Spinal cord (tissue), 10 donors: ENCODE measurements around the gene C11orf58. TPM values are rescaled to one million over a fixed set of nuclear protein-coding genes. Genes with fewer than 3 reads are reported as not detected.
A peak's percentile ranks its signal among the peaks of the same experiment; 100 is the strongest.

ENCODE experiments used
- DNase-seq, 6 donors: peaks; one replicate each; pipeline versions ENCODE4 v3.0.0 to v3.0.0-alpha.2; 2013 to 2015; ENCODE audit warnings: low spot score in 6 of 6, low read depth in 4 of 6
- H3K27ac ChIP-seq: one replicate; pipeline ENCODE4 v1.5.1; 2013; ENCODE audit warnings: low read depth, low read length, control low read depth
- H3K27me3 ChIP-seq: one replicate; pipeline ENCODE4 v1.6.1; 2013; ENCODE audit warnings: low read length; ENCODE audit not compliant: control insufficient read depth, insufficient read depth
- H3K36me3 ChIP-seq: one replicate; pipeline ENCODE4 v1.6.1; 2013; ENCODE audit warnings: low read length; ENCODE audit not compliant: control insufficient read depth, insufficient read depth
- H3K4me1 ChIP-seq: one replicate; pipeline ENCODE4 v1.6.1; 2013; ENCODE audit warnings: low read length; ENCODE audit not compliant: control insufficient read depth, insufficient read depth
- H3K4me3 ChIP-seq: one replicate; pipeline ENCODE4 v1.5.1; 2013; ENCODE audit warnings: low read depth, low read length, control low read depth
- H3K9me3 ChIP-seq: one replicate; pipeline ENCODE4 v1.6.1; 2013; ENCODE audit warnings: low read length; ENCODE audit not compliant: control insufficient read depth, insufficient read depth
- WGBS: methylation state at CpG from one replicate; pipeline ENCODE4 v1.1.5; 2013; ENCODE audit warnings: missing lambda C conversion rate; ENCODE audit not compliant: insufficient coverage; 5-methylcytosine and 5-hydroxymethylcytosine counted together
- polyA plus RNA-seq, 2 donors: library from polyadenylated mRNA; unstranded; fragments of 120-200 nt; gene quantifications; one replicate each; pipeline ENCODE4 v1.2.1, GENCODE V29; 2013; ENCODE audit not compliant: insufficient read length in 2 of 2
- total RNA-seq, 2 donors: library from RNA; depleted of rRNA in 1 of 2; stranded (reverse); fragments of 120-200 nt in 1 of 2; fragments of >200 nt in 1 of 2; gene quantifications; one replicate each; pipeline versions ENCODE4 v1.2.3 to v1.2.4, GENCODE V29; 2013 to 2014
- donor health status: healthy.

C11orf58 gene
- total and polyA plus RNA-seq, 4 donors = 183 to 266 (median 230) TPM

DNA sequence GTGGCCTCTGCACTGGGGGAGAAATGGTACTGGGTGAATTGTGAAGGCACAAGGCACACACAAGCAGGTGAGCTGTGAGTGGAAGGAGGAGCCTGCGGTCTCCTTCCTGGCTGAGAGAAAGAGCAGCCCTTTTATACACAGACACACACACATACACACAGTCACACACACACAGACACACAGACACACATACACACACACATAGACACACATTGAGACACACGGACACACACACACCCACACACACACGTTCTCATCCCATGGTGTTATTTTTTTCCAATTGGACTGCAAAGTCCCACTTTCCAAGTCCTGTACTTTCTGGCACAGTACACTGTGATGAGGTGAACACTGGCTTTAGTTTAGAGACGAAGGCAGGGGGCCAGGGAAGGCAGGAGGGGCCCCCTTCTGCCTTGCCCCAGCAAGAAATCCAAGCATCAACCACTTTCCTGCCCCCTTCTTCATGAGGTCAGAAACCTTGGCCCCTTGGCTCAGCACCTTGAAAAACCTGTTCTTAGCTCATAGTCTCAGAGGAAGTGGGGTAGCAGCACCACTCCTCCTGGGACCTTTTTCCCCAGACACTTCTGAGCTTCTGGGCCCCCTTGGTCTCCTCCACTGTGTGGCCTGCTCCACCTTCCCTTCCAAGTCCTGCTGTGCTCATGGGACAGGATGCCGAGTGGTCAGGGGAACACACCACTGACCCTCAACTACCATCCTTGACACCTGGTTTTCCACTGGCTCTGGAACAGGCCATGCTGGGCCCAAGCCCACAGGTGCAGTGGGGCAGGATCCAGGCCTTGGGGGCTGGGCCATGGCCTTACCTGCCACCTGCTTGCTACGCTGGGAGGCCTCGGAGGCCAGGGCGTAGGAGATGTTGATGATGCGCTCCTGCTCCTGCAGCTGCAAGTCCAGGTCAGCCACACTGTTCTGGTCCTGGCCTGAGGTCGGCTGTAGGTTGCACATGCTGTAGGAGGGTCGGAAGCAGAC is 43.8 kb downstream of the C11orf58 start:
- Histone ChIP-seq H3K4me1 (no peaks in the 10 kb centered on the region), H3K36me3 (peaks cover 34% of the 10 kb centered on the region), H3K9me3 (no peaks in the 10 kb centered on the region), H3K27ac (no peak overlapping the region), H3K27me3 (no peaks in the 10 kb centered on the region), H3K4me3 (no peak overlapping the region)
- no peak for DNase-seq
- WGBS = 90% methylated on average over 10 of the region's 11 CpGs

DNA sequence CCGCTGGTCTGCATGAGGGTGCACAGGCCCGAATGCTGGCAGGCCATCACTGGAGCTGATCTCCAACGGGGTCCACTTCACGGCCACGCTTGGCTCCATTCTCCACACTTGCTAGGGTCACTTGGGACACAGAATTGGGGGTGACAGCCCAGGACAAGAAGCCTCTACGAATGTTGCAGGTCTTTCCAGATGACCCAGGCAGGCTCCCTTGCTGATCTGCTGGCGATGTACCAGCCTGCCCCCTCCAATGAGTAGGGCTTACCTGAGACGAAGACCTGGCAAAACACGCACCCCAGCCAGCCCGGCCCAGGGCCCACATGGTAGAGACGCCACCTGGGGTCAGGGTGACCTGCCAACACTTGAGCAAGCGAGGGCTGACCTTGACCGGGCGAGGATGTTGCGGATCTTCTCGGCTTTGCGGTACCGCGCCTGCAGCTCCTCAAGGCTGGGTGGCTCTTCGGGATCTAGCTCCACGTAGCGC is 44.9 kb downstream of the C11orf58 start:
- no peak for DNase-seq
- Histone ChIP-seq H3K9me3 (no peaks in the 10 kb centered on the region), H3K27me3 (no peaks in the 10 kb centered on the region), H3K27ac (no peak overlapping the region), H3K4me3 (no peak overlapping the region), H3K36me3 (peaks cover 30% of the 10 kb centered on the region), H3K4me1 (peaks cover under 1% of the 10 kb centered on the region)
- 93% methylated on average over 22 of the region's 22 CpGs for WGBS

DNA sequence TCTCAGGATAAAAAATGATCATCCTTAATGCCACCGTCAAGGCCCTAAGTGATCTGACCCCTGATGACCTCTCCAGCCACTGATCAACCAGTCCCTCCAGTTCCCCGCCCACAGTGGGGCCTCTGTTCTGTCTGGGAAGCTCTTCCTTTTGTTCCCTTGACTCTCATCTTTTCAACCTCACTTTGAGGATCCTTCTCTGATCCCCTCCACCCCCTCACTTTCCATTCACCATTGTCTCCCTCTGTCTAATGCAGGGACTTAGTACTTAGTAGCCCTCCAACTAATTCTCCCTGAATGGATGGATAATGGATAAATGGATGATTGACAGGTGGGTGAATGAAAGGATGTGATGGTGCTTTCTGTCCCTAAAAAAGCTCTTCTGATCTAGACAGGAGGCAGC is 45.6 kb downstream of the C11orf58 start:
- Histone ChIP-seq H3K27me3 (no peaks in the 10 kb centered on the region), H3K36me3 (peaks cover 30% of the 10 kb centered on the region), H3K27ac (no peak overlapping the region), H3K9me3 (no peaks in the 10 kb centered on the region), H3K4me1 (peaks cover 7% of the 10 kb centered on the region), H3K4me3 (no peak overlapping the region)
- DNase-seq = no peak
- WGBS = 83% methylated on average over 2 of the region's 2 CpGs

DNA sequence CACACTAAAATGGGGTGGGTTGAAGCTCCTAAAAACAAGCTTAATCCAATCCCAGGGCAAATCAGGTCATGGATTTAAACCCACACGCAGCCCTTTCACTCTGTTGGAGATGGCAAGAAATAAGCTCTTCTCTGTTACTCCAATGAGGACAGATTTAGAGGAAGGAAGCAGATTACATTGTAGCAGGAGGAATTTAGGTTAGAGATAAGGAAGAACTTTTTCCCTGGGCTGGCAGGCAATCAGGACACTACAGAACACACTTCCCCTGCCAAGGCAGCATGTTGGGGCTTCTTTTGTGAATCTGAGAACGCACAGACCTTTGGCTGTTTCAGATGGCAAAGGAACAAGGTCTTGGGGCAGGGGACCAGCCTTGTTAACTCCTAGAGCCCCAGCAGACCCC is 46.2 kb downstream of the C11orf58 start:
- Histone ChIP-seq H3K27ac (no peak overlapping the region), H3K36me3 (peaks cover 36% of the 10 kb centered on the region), H3K9me3 (no peaks in the 10 kb centered on the region), H3K4me1 (peaks cover 7% of the 10 kb centered on the region), H3K4me3 (no peak overlapping the region), H3K27me3 (no peaks in the 10 kb centered on the region)
- WGBS = 83% methylated on average over 1 of the region's 2 CpGs
- no peak for DNase-seq

DNA sequence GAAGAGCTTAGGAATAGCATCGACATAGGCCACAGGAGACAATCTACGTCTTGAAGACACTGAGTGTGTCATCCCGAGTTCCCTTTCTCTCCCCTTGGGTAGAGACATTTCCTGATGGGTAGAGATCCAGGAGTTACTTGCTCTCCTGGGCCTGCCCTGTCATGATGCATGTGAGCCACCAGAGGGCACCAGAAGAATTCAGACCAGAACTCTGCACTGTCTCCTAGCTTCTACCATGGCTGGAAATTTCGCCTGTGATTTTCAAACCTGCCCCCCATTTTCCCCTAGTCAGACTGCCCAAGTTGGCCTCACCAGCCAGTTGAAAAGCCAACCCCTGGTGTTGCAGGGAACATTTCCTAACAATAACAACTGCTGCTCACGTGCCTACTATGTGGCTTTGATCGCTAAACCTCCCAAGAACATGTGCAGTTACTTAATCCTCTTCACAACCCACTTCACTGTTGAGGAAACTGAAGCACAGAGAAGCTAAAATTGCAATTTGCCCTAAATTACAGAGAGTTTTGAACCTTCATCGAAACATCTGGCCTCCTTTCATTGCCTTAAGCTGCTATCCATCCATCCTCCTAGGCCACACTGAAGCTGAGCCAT is 47.2 kb downstream of the C11orf58 start:
- no peaks in the 10 kb centered on the region for H3K27me3 ChIP-seq
- DNase-seq = peak in 5 of 6 donors; percentile 55 to 93 (median 66)
- H3K9me3 ChIP-seq = no peaks in the 10 kb centered on the region
- peaks cover 7% of the 10 kb centered on the region for H3K4me1 ChIP-seq
- 49% methylated on average over 5 of the region's 7 CpGs for WGBS
- H3K36me3 ChIP-seq = peaks cover 43% of the 10 kb centered on the region
- H3K4me3 ChIP-seq = no peak overlapping the region
- no peak overlapping the region for H3K27ac ChIP-seq

DNA sequence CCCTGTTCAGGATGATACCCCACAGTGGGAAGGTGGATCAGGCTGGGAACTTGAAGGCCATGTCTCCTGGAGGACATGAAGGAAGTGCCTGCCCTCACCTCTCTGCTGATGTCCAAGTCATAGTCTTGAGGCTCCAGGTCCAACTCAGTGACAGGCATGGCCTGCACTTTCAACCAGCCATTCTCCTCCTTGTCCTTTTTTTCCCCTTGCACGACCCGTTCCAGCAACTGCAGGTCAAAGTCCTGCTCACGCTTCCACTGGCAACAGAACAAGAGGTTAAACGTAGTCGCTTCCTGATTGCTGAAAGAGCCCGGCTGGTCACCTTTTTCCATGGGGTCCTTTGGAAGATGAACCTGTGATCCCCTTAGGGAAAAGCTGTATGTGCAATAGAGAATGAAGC is 47.7 kb downstream of the C11orf58 start:
- peaks cover 43% of the 10 kb centered on the region for H3K36me3 ChIP-seq
- peaks cover 7% of the 10 kb centered on the region for H3K4me1 ChIP-seq
- DNase-seq = no peak
- H3K9me3 ChIP-seq = no peaks in the 10 kb centered on the region
- no peak overlapping the region for H3K27ac ChIP-seq
- 94% methylated on average over 6 of the region's 6 CpGs for WGBS
- no peaks in the 10 kb centered on the region for H3K27me3 ChIP-seq
- H3K4me3 ChIP-seq = no peak overlapping the region

DNA sequence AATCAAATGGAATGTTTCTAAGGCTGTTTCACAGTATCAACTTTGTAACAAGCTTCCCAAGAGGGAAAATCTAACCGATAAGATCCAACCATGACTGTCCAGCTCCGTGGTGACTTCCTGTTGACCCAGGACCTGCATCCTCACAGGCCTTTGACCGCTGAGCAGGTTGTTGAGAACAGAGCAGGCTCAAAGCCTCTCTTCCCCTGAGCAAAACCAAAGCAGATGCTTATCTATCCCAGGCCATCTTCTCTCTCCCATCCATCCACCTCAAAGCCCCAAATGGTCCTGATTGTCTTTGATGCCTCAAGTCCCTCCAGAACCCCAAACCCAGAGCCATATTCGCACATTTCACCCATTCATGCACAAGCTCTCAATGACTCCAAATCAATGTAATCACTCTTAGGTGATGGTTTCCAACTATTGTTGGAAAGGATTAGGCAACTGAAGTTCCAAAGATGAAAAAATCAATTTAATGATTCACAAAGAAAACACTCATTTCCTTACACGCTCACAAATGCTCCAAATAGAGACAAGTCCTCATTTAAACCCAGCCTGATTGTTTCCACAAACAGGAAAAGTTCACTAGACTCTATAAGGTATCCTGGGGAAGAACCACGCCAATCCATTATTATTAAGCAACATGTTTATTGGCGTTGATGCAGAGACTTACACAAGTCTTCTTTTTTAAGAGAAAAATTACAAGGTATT is 48.7 kb downstream of the C11orf58 start:
- WGBS = 94% methylated on average over 4 of the region's 7 CpGs
- Histone ChIP-seq H3K4me1 (peaks cover 9% of the 10 kb centered on the region), H3K4me3 (no peak overlapping the region), H3K36me3 (peaks cover 45% of the 10 kb centered on the region), H3K27ac (no peak overlapping the region), H3K9me3 (no peaks in the 10 kb centered on the region), H3K27me3 (no peaks in the 10 kb centered on the region)
- no peak for DNase-seq

DNA sequence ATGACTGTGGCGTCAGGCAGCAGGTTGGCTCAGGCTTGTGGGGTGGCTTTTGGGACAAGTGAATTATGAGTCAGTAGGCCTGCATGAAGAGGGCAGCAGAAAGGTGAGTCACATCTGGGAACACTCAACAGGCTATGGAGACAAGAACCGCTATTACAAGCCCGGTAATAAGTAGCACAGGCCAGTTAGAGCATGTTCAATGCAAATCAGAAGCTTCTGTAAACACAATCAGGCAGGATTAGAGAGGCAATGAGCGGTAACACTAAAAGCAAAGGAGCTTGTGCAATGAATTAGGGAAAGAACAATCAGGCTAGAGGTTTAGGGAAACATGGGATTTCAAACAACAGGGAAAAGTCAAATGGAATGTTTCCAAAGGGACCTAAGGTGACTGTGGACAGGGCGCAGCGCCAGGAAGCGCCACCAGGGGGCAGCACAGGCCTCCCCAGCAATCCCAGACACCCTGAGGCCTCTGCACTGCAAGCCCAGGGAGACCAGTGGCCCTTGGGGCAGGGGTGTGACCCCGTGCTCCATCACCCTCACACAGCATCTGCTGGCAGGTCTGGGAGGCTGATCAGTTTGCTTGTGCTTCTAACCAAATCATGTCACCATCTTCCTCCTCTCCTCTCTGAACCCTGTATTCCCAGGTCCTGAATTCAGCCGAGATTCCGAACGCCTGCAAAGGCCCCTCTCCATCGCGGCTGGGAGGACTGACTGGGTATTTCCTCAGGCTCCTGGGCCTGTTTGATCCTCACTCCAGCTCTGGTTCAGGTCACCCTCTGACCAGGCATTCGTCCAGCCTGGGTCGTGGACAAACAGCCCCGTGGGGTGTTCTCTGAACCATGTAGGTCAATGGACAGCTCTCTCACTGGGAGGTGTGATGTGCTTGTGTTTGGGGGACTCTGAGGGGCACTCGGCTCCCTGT is 50.0 kb downstream of the C11orf58 start:
- H3K4me1 ChIP-seq = peaks cover 10% of the 10 kb centered on the region

DNA sequence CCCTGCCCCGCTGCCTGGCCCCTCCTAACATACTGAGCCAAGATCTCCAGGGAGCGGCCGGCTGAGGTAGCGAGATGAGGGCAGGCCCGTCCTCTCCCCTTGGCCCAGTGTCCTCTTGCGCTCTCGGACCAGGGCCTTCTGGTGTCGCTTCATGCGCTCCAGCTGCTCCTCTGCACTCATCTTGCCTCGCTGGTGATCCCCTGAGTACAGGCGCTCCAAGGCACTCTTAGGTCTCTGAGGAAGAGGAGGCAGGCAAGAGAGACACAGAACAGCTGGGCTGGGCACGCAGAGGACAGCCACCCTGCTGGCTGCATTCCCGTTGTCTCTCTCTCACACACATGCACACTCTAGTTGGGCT is 50.6 kb downstream of the C11orf58 start:
- DNase-seq = no peak
- H3K27ac ChIP-seq = no peak overlapping the region
- 86% methylated on average over 11 of the region's 13 CpGs for WGBS

More for the DNA sequence above, 50.0 kb downstream of the C11orf58 start:
- no peaks in the 10 kb centered on the region for H3K9me3 ChIP-seq
- no peak overlapping the region for H3K4me3 ChIP-seq
- H3K36me3 ChIP-seq = peaks cover 37% of the 10 kb centered on the region
- DNase-seq = peak in 2 of 6 donors; percentile 66 to 74
- no peaks in the 10 kb centered on the region for H3K27me3 ChIP-seq
- 67% methylated on average over 13 of the region's 17 CpGs for WGBS
- H3K27ac ChIP-seq = no peak overlapping the region

More for the DNA sequence above, 50.6 kb downstream of the C11orf58 start:
- Histone ChIP-seq H3K27me3 (no peaks in the 10 kb centered on the region), H3K9me3 (no peaks in the 10 kb centered on the region), H3K36me3 (peaks cover 37% of the 10 kb centered on the region), H3K4me1 (peaks cover 16% of the 10 kb centered on the region), H3K4me3 (no peak overlapping the region)
